ENCODE measurements around the gene ANKRD27.

DNA sequence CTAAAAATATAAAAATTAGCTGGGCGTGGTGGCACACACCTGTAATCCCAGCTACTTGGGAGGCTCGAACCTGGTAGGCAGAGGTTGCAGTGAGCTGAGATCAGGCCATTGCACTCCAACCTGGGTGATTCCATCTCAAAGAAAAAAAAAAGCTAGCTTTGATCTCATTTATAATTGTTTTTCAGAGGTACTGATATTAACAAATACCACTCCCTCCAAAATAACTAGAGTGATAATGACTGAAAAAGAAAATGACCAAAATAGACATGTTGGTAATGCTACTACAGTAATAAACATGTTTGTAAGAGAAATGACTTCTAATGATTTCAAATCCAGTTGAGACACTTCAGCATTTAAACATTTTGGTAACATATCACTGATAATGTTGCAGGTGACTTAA lies 81.0 kb downstream of the ANKRD27 start:
- TF ChIP-seq, protein P1, sequence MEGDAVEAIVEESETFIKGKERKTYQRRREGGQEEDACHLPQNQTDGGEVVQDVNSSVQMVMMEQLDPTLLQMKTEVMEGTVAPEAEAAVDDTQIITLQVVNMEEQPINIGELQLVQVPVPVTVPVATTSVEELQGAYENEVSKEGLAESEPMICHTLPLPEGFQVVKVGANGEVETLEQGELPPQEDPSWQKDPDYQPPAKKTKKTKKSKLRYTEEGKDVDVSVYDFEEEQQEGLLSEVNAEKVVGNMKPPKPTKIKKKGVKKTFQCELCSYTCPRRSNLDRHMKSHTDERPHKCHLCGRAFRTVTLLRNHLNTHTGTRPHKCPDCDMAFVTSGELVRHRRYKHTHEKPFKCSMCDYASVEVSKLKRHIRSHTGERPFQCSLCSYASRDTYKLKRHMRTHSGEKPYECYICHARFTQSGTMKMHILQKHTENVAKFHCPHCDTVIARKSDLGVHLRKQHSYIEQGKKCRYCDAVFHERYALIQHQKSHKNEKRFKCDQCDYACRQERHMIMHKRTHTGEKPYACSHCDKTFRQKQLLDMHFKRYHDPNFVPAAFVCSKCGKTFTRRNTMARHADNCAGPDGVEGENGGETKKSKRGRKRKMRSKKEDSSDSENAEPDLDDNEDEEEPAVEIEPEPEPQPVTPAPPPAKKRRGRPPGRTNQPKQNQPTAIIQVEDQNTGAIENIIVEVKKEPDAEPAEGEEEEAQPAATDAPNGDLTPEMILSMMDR (IDR thresholded peaks at IDR 0.05; ENCODE audit: insufficient read depth, low read depth, low read length): no peak
- no peak for TF ChIP-seq EZH2 (IDR thresholded peaks at IDR 0.05; ENCODE audit: insufficient read depth, low read length)

All from astrocyte (in vitro differentiated cells and primary cell).